GM06990 (cell line): Measurements from ENCODE around the gene STRADA.

Experiments used
- DNase-seq: peaks from one replicate; pipeline ENCODE4 v3.0.0-alpha.2; 2011; ENCODE audit not compliant: insufficient read length; ENCODE audit errors: extremely low read depth
- H3K27me3 ChIP-seq: replicated peaks from 2 replicates; pipeline ENCODE4 v1.6.0; 2011; ENCODE audit warnings: low read length; ENCODE audit not compliant: control insufficient read depth, insufficient read depth
- H3K36me3 ChIP-seq: 2 replicates; pipeline ENCODE4 v1.5.1; 2011; ENCODE audit warnings: low read length; ENCODE audit not compliant: control insufficient read depth, insufficient read depth
- H3K4me3 ChIP-seq: replicated peaks from 2 replicates; pipeline ENCODE4 v1.5.1; 2011; ENCODE audit warnings: low read depth, mild to moderate bottlenecking, control low read depth, low read length
- TF ChIP-seq, protein P1 (sequence below): IDR thresholded peaks from 2 replicates; pipeline ENCODE4 v1.5.1; 2011; ENCODE audit warnings: low read length, control low read depth, mild to moderate bottlenecking, inconsistent platforms; ENCODE audit not compliant: insufficient read depth, poor library complexity, severe bottlenecking

STRADA gene

DNA sequence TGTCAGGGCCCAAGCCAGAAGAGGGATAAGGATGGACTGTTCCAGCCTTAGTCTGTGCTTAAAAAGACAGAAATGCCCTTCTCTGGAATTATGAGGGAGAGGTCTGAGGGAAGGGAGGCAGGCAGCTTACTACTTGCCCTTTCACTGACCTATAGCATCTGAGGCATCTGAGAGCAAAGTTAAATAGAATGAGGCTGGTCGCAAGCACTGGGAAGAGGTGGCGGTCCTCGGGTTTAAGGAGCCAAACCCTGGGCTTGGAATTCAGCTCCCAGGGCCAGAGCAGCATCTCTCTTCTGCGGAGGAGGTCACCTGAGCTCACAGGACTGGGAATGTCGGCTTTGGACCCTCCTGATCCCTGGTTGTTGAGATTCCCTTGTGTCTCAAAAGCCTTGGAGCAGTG lies 38.6 kb downstream of the STRADA start:
- Histone ChIP-seq H3K36me3 (peaks cover 25% of the 10 kb centered on the region), H3K27me3 (no peaks in the 10 kb centered on the region), H3K4me3 (peak overlapping the region; percentile 69; the same call in 1 of the 2 replicates)
- TF ChIP-seq, protein P1, sequence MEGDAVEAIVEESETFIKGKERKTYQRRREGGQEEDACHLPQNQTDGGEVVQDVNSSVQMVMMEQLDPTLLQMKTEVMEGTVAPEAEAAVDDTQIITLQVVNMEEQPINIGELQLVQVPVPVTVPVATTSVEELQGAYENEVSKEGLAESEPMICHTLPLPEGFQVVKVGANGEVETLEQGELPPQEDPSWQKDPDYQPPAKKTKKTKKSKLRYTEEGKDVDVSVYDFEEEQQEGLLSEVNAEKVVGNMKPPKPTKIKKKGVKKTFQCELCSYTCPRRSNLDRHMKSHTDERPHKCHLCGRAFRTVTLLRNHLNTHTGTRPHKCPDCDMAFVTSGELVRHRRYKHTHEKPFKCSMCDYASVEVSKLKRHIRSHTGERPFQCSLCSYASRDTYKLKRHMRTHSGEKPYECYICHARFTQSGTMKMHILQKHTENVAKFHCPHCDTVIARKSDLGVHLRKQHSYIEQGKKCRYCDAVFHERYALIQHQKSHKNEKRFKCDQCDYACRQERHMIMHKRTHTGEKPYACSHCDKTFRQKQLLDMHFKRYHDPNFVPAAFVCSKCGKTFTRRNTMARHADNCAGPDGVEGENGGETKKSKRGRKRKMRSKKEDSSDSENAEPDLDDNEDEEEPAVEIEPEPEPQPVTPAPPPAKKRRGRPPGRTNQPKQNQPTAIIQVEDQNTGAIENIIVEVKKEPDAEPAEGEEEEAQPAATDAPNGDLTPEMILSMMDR, result no peak
- DNase-seq, result no peak

GRCh38 chr17:63702721-63703015 lies 38.9 kb downstream of the STRADA start:
- Histone ChIP-seq H3K27me3 (no peaks in the 10 kb centered on the region), H3K36me3 (peaks cover 25% of the 10 kb centered on the region), H3K4me3 (peak overlapping the region; percentile 69)
- DNase-seq, result no peak
- TF ChIP-seq, protein P1, result no peak

GRCh38 chr17:63701868-63702720 lies 39.5 kb downstream of the STRADA start:
- peaks cover 26% of the 10 kb centered on the region for H3K36me3 ChIP-seq
- H3K4me3 ChIP-seq, result peak overlapping the region; percentile 69
- H3K27me3 ChIP-seq, result no peaks in the 10 kb centered on the region
- TF ChIP-seq, protein P1, result no peak
- DNase-seq, result peak; percentile 77

DNA sequence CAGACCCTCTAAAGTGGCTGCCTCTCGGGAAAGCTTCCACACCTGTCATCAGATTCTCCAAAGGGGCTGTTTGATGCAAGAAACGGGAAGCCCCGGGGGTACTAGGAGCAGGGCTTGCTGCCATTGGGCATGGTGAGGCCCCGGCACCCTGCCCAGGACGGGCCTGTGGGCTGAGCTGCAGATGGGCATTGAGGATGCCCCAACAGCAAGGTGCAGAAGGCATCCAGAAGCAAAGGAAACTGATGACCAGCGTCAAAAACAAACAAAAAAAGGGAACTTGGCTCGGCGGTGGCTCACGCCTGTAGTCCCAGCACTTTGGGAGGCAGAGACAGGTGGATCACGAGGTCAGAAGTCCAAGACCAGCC lies 40.2 kb downstream of the STRADA start:
- Histone ChIP-seq H3K4me3 (peak overlapping the region; percentile 69), H3K27me3 (no peaks in the 10 kb centered on the region), H3K36me3 (peaks cover 27% of the 10 kb centered on the region)
- TF ChIP-seq, protein P1, result no peak
- DNase-seq, result peak; percentile 53

DNA sequence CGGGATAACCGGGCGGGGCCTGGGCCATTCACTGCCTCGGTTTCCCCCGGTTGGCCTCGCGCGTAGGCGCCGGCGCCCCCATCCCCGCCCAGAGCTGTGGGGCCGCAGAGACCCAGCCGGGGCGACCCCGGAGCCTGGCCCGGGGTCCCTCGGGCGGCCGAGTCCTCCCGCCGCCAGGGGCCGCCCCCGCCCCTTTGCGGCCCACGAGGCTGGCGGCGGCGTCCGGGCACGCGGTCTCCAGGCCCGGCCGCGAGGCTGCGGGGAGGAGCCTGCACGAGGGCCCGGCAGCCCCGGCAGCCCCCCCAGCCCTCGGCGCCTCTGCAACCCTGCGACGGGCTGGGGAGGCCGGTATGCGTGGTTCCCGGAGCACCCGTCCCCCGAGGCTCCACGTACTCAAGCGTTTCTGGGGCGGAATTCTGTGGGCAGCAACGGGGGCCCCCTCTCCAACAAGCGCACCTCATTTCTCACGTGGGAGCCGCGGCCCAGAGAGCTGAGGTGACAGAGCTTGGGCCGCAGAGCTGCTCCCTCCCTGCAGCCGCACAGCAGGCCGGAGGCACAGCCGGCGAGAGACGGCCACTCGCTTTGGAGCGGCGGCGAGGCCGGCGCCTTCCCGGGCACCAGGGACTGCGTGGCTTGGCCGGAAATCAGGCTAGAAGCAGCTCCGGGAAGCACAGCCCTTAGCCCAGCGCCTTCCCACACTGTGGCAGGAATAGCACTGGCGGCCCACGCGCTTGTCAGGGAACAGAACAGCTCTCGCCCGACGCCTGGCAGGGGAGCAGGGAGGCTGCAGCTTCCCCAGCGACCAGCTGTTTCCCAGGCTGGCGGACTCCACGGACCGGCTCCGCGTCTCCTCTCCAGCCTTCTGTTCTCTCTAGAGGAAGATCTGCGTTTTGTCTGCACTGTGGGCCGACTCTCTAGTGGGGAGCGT lies 40.8 kb downstream of the STRADA start:
- no peaks in the 10 kb centered on the region for H3K27me3 ChIP-seq
- H3K36me3 ChIP-seq, result peaks cover 29% of the 10 kb centered on the region
- TF ChIP-seq, protein P1, result no peak
- H3K4me3 ChIP-seq, result peak overlapping the region; percentile 69
- DNase-seq, result peak; percentile 78
